Endodermal cell (in vitro differentiated cells): ENCODE data around the gene ZSWIM6. TPM values are rescaled to one million over a fixed set of nuclear protein-coding genes. Genes with fewer than 3 reads are reported as not detected.

Experiments
- DNase-seq: peaks from one replicate; pipeline ENCODE4 v3.0.0-alpha.2; 2017
- H3K27ac ChIP-seq: 2 replicates; pipeline ENCODE4 v1.5.1; 2013; ENCODE audit warnings: mild to moderate bottlenecking, low read depth, low read length, moderate library complexity
- H3K27me3 ChIP-seq: 2 replicates; pipeline ENCODE4 v1.6.1; 2013; ENCODE audit warnings: mild to moderate bottlenecking, low read length, moderate library complexity; ENCODE audit not compliant: insufficient read depth, control insufficient read depth, poor library complexity, severe bottlenecking
- H3K36me3 ChIP-seq: 2 replicates; pipeline ENCODE4 v1.7.0; 2013; ENCODE audit warnings: mild to moderate bottlenecking, low read length, moderate library complexity; ENCODE audit not compliant: control insufficient read depth, insufficient read depth
- H3K4me1 ChIP-seq: one replicate; pipeline ENCODE4 v1.7.0; 2013; ENCODE audit warnings: low read length; ENCODE audit not compliant: control insufficient read depth, insufficient read depth
- H3K4me3 ChIP-seq: 2 replicates; pipeline ENCODE4 v1.5.1; 2013; ENCODE audit warnings: mild to moderate bottlenecking, low read length, moderate library complexity
- H3K9ac ChIP-seq: 2 replicates; pipeline ENCODE4 v1.6.1; 2013; ENCODE audit warnings: mild to moderate bottlenecking, low read length, moderate library complexity; ENCODE audit not compliant: poor library complexity, severe bottlenecking; ENCODE audit errors: extremely low read depth
- H3K9me3 ChIP-seq: 2 replicates; pipeline ENCODE4 v1.6.1; 2013; ENCODE audit warnings: mild to moderate bottlenecking, low read length, moderate library complexity; ENCODE audit not compliant: control insufficient read depth
- H3K27ac Mint-ChIP-seq: 2 replicates; pipeline ENCODE4 v1.8.0; 2020; ENCODE audit warnings: mixed read lengths
- H3K27me3 Mint-ChIP-seq: 2 replicates; pipeline ENCODE4 v1.8.0; 2021; ENCODE audit warnings: mild to moderate bottlenecking, mixed read lengths; ENCODE audit not compliant: insufficient read depth
- H3K36me3 Mint-ChIP-seq: 2 replicates; pipeline ENCODE4 v1.8.0; 2020; ENCODE audit warnings: low read depth, mixed read lengths
- H3K4me1 Mint-ChIP-seq: 2 replicates; pipeline ENCODE4 v1.8.0; 2020; ENCODE audit warnings: mixed read lengths
- H3K4me3 Mint-ChIP-seq: 2 replicates; pipeline ENCODE4 v1.8.0; 2020; ENCODE audit warnings: mild to moderate bottlenecking, moderate library complexity, mixed read lengths
- H3K9me3 Mint-ChIP-seq: 2 replicates; pipeline ENCODE4 v1.8.0; 2020; ENCODE audit warnings: mild to moderate bottlenecking, mixed read lengths
- CTCF ChIP-seq: fragments of 200-600 bp; sonication (generic); conservative IDR thresholded peaks from 2 replicates; pipeline ENCODE4 v1.5.0; 2021; ENCODE audit warnings: antibody characterized with exemption, mild to moderate bottlenecking
- total RNA-seq, 2 donors: library from RNA; stranded (reverse); fragmentation: NEBNext Ultra II Directional in 1 of 2; extraction: Animal tissue kit (Norgen Biotek cat#: 25700) in 1 of 2; gene quantifications; 2 replicates in 1 of 2; 3 replicates in 1 of 2; pipeline ENCODE4 v1.2.1, GENCODE V29; 2021

The ZSWIM6 gene
- total RNA-seq, 2 donors from 2014 or later = 18.1 to 18.8 TPM

DNA sequence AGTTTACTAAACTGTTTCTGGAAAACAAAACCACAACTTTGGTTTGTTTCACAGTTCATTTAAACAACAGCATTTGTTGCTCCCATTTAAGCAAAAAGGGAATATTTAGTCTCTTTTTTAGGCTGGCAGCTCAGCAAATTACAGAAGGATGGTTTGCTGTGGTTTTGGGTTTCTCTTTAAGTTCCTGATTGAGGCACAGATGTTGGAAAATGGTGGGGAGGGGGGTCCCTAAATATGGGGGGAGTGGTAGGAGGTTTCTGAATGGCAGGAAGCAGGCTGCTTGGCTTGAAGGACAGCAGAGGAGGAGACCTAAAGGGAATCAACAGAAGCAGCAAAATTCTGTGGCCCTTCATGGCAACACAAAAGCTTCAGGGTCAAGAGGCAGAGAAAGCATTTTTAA lies 263.4 kb downstream of the ZSWIM6 start:
- Mint-ChIP-seq H3K27me3 (peaks cover 8% of the 10 kb centered on the region), H3K4me3 (no peak overlapping the region), H3K4me1 (peaks cover 14% of the 10 kb centered on the region), H3K27ac (no peak overlapping the region), H3K36me3 (no peaks in the 10 kb centered on the region), H3K9me3 (peaks cover 20% of the 10 kb centered on the region)
- H3K4me3 ChIP-seq = no peak overlapping the region
- H3K36me3 ChIP-seq = no peaks in the 10 kb centered on the region
- H3K9ac ChIP-seq = no peak overlapping the region
- peaks cover 3% of the 10 kb centered on the region for H3K4me1 ChIP-seq
- no peak for TF ChIP-seq CTCF
- no peak for DNase-seq
- peaks cover 19% of the 10 kb centered on the region for H3K9me3 ChIP-seq
- no peak overlapping the region for H3K27ac ChIP-seq
- peaks cover 8% of the 10 kb centered on the region for H3K27me3 ChIP-seq

Other genes starting within 250 kb of the ZSWIM6 start
- 10 to 100 TPM; 54.7 to 61.2 TPM for gene SMIM15, start 169.8 kb upstream of the ZSWIM6 start, total RNA-seq